Suprapubic skin (tissue), 3 donors: ENCODE data around the gene GFM1.

Experiments
- POLR2AphosphoS5 ChIP-seq, 3 donors: sonication (generic); formaldehyde crosslinking; IDR thresholded peaks; one replicate each; pipeline ENCODE4 v1.6.1; 2017; ENCODE audit warnings: antibody characterized with exemption in 3 of 3
- TF ChIP-seq, protein P1 (sequence below), 2 donors: fragments of 200-600 bp in 1 of 2; fragments of 450-650 bp in 1 of 2; sonication (generic) in 1 of 2; IDR thresholded peaks; one replicate each; pipeline ENCODE4 v1.5.1; 2016 to 2019; ENCODE audit warnings: antibody characterized with exemption in 2 of 2, mild to moderate bottlenecking in 1 of 2, moderate library complexity in 1 of 2

- TF ChIP-seq POLR2AphosphoS5 (IDR thresholded peaks at IDR 0.05), result no peak
- TF ChIP-seq, protein P1, sequence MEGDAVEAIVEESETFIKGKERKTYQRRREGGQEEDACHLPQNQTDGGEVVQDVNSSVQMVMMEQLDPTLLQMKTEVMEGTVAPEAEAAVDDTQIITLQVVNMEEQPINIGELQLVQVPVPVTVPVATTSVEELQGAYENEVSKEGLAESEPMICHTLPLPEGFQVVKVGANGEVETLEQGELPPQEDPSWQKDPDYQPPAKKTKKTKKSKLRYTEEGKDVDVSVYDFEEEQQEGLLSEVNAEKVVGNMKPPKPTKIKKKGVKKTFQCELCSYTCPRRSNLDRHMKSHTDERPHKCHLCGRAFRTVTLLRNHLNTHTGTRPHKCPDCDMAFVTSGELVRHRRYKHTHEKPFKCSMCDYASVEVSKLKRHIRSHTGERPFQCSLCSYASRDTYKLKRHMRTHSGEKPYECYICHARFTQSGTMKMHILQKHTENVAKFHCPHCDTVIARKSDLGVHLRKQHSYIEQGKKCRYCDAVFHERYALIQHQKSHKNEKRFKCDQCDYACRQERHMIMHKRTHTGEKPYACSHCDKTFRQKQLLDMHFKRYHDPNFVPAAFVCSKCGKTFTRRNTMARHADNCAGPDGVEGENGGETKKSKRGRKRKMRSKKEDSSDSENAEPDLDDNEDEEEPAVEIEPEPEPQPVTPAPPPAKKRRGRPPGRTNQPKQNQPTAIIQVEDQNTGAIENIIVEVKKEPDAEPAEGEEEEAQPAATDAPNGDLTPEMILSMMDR (IDR thresholded peaks at IDR 0.05), result no peak
These were observed 68.8 kb downstream of the GFM1 start for GRCh38 chr3:158713094-158713499.
